IMR-90 (cell line): ENCODE measurements around the gene ERC2. TPM values are rescaled to one million over a fixed set of nuclear protein-coding genes. Genes with fewer than 3 reads are reported as not detected.

Experiments
- ATAC-seq: fragments of 200-7000 bp; cut with Tn5 transposase; 2 replicates; pipeline ENCODE4 v1.9.1; 2020; ENCODE audit warnings: low read depth, mild to moderate bottlenecking, moderate library complexity
- BruUV-seq: library from RNA; stranded (reverse); fragments of 400-500 nt; replicated peaks from 2 replicates; lab custom pipeline; 2021; lab: Mats Ljungman, UMichigan
- CTCF ChIA-PET: fragments of 300-600 bp; formaldehyde crosslinking; extraction: SDS; loops from one replicate; lab custom pipeline; 2021; ENCODE audit warnings: antibody characterized with exemption; lab: Yijun Ruan, JAX
- POLR2A ChIA-PET: fragments of 300-600 bp; sonication (Branson Sonifier 250); formaldehyde crosslinking; loops from one replicate; lab custom pipeline; 2022; ENCODE audit warnings: antibody characterized with exemption; ENCODE audit not compliant: unreplicated experiment; lab: Charles Lee
- DNase-seq: peaks from one replicate; pipeline ENCODE4 v3.0.0; 2013
- H2AFZ ChIP-seq: replicated peaks from 2 replicates; pipeline ENCODE3; 2013; ENCODE audit warnings: low read length, mild to moderate bottlenecking; ENCODE audit not compliant: poor library complexity
- H2AK5ac ChIP-seq: 2 replicates; pipeline ENCODE4 v1.6.1; 2013; ENCODE audit warnings: low read depth, low read length, inconsistent platforms
- H2AK9ac ChIP-seq: replicated peaks from 2 replicates; pipeline ENCODE3; 2013; ENCODE audit warnings: mild to moderate bottlenecking, low read depth, low read length, moderate library complexity; ENCODE audit not compliant: poor library complexity
- H2BK120ac ChIP-seq: 2 replicates; pipeline ENCODE4 v1.6.1; 2013; ENCODE audit warnings: low read depth, low read length, inconsistent platforms
- H2BK15ac ChIP-seq: 3 replicates; pipeline ENCODE4 v1.6.1; 2013; ENCODE audit warnings: low read depth, low read length, inconsistent platforms
- H2BK20ac ChIP-seq: 2 replicates; pipeline ENCODE4 v1.6.1; 2013; ENCODE audit warnings: low read depth, mild to moderate bottlenecking, inconsistent platforms, low read length, moderate library complexity
- H2BK5ac ChIP-seq: 2 replicates; pipeline ENCODE4 v1.6.1; 2013; ENCODE audit warnings: mild to moderate bottlenecking, low read depth, low read length, inconsistent platforms; ENCODE audit not compliant: poor library complexity, severe bottlenecking
- H3K14ac ChIP-seq: replicated peaks from 2 replicates; pipeline ENCODE4 v1.6.1; 2013; ENCODE audit warnings: low read depth, low read length, inconsistent platforms
- H3K18ac ChIP-seq: 2 replicates; pipeline ENCODE4 v1.6.1; 2013; ENCODE audit warnings: low read depth, low read length, control low read depth
- H3K23ac ChIP-seq: 2 replicates; pipeline ENCODE4 v1.6.1; 2013; ENCODE audit warnings: low read depth, low read length, inconsistent platforms
- H3K27ac ChIP-seq: 2 replicates; pipeline ENCODE4 v1.5.1; 2013; ENCODE audit warnings: mild to moderate bottlenecking, control low read depth, low read length; ENCODE audit not compliant: insufficient read depth
- H3K27me3 ChIP-seq: 2 replicates; pipeline ENCODE4 v1.6.1; 2013; ENCODE audit warnings: low read length; ENCODE audit not compliant: control insufficient read depth, insufficient read depth
- H3K36me3 ChIP-seq: 2 replicates; pipeline ENCODE4 v1.6.1; 2013; ENCODE audit warnings: low read length, mixed read lengths; ENCODE audit not compliant: control insufficient read depth, insufficient read depth
- H3K4ac ChIP-seq: 2 replicates; pipeline ENCODE4 v1.6.1; 2013; ENCODE audit warnings: low read depth, low read length, inconsistent platforms
- H3K4me1 ChIP-seq: 2 replicates; pipeline ENCODE4 v1.6.1; 2013; ENCODE audit warnings: low read length, mixed read lengths; ENCODE audit not compliant: control insufficient read depth, insufficient read depth
- H3K4me2 ChIP-seq: 2 replicates; pipeline ENCODE4 v1.6.1; 2013; ENCODE audit warnings: low read depth, mild to moderate bottlenecking, control low read depth, low read length, moderate library complexity
- H3K4me3 ChIP-seq: 2 replicates; pipeline ENCODE4 v1.5.1; 2013; ENCODE audit warnings: low read depth, mild to moderate bottlenecking, control low read depth, low read length, moderate library complexity; ENCODE audit not compliant: insufficient read depth
- H3K56ac ChIP-seq: 2 replicates; pipeline ENCODE4 v1.6.1; 2013; ENCODE audit warnings: low read length, inconsistent platforms; ENCODE audit not compliant: insufficient read depth; ENCODE audit errors: extremely low read depth
- H3K79me1 ChIP-seq, 2 experiments: 2 replicates each; pipeline ENCODE4 v1.6.1; 2013; ENCODE audit warnings: low read length in 2 of 2, inconsistent platforms in 1 of 2, low read depth in 1 of 2
- H3K9ac ChIP-seq: 2 replicates; pipeline ENCODE4 v1.6.1; 2013; ENCODE audit warnings: low read depth, low read length, control low read depth
- H3K9me1 ChIP-seq: 2 replicates; pipeline ENCODE4 v1.6.1; 2013; ENCODE audit warnings: low read length, inconsistent platforms; ENCODE audit not compliant: insufficient read depth
- H3K9me3 ChIP-seq: 2 replicates; pipeline ENCODE4 v1.6.1; 2013; ENCODE audit warnings: low read length; ENCODE audit not compliant: control insufficient read depth, insufficient read depth
- H4K20me1 ChIP-seq: 2 replicates; pipeline ENCODE4 v1.6.1; 2013; ENCODE audit warnings: low read length, inconsistent platforms; ENCODE audit not compliant: insufficient read depth
- H4K5ac ChIP-seq: 2 replicates; pipeline ENCODE4 v1.6.1; 2013; ENCODE audit warnings: mild to moderate bottlenecking, low read depth, low read length, control low read depth
- H4K8ac ChIP-seq, 2 experiments: 2 replicates each; pipeline ENCODE4 v1.6.1; 2013; ENCODE audit warnings: low read depth in 2 of 2, low read length in 2 of 2, control low read depth in 1 of 2, inconsistent platforms in 1 of 2
- H4K91ac ChIP-seq: 2 replicates; pipeline ENCODE4 v1.6.1; 2013; ENCODE audit warnings: low read depth, low read length, inconsistent platforms; ENCODE audit not compliant: insufficient read depth
- BHLHE40 ChIP-seq: fragments of 150-350 bp; IDR thresholded peaks from 2 replicates; pipeline ENCODE4 v1.6.1; 2016; ENCODE audit warnings: mild to moderate bottlenecking, low read depth, low read length
- CEBPB ChIP-seq: IDR thresholded peaks from 2 replicates; pipeline ENCODE4 v1.6.1; 2012; ENCODE audit warnings: low read depth, low read length, improper control_type of control experiment
- CTCF ChIP-seq: conservative IDR thresholded peaks from 2 replicates; pipeline ENCODE4 v1.5.1; 2012; ENCODE audit warnings: mild to moderate bottlenecking, low read depth, low read length, improper control_type of control experiment
- ELK1 ChIP-seq: fragments of 150-350 bp; IDR thresholded peaks from 2 replicates; pipeline ENCODE4 v1.6.1; 2016; ENCODE audit warnings: low read depth, mild to moderate bottlenecking, low read length, moderate library complexity, borderline replicate concordance
- FOS ChIP-seq: fragments of 150-350 bp; IDR thresholded peaks from 2 replicates; pipeline ENCODE4 v1.6.1; 2016; ENCODE audit warnings: low read depth, low read length
- MAFK ChIP-seq: IDR thresholded peaks from 2 replicates; pipeline ENCODE4 v1.6.1; 2012; ENCODE audit warnings: low read depth, low read length, improper control_type of control experiment
- MAZ ChIP-seq: IDR thresholded peaks from 2 replicates; pipeline ENCODE4 v1.6.1; 2012; ENCODE audit warnings: low read depth, mild to moderate bottlenecking, low read length, improper control_type of control experiment, moderate library complexity, borderline replicate concordance
- MXI1 ChIP-seq: IDR thresholded peaks from 2 replicates; pipeline ENCODE4 v1.6.1; 2012; ENCODE audit warnings: low read depth, mild to moderate bottlenecking, low read length, moderate library complexity, borderline replicate concordance
- NFE2L2 ChIP-seq: fragments of 150-350 bp; IDR thresholded peaks from 2 replicates; pipeline ENCODE4 v1.6.1; 2016; ENCODE audit warnings: low read depth, mild to moderate bottlenecking, low read length
- POLR2A ChIP-seq: IDR thresholded peaks from 2 replicates; pipeline ENCODE4 v1.6.1; 2012; ENCODE audit warnings: mild to moderate bottlenecking, low read depth, low read length
- RCOR1 ChIP-seq: IDR thresholded peaks from 2 replicates; pipeline ENCODE4 v1.6.1; 2012; ENCODE audit warnings: mild to moderate bottlenecking, low read length, improper control_type of control experiment; ENCODE audit not compliant: insufficient replicate concordance
- RFX5 ChIP-seq: IDR thresholded peaks from 2 replicates; pipeline ENCODE4 v1.8.0; 2012; ENCODE audit warnings: low read depth, mild to moderate bottlenecking, low read length, moderate library complexity
- SMC3 ChIP-seq: fragments of 150-350 bp; IDR thresholded peaks from 2 replicates; pipeline ENCODE4 v1.6.1; 2016; ENCODE audit warnings: low read depth, mild to moderate bottlenecking, antibody characterized with exemption, low read length, moderate library complexity
- USF2 ChIP-seq: fragments of 150-350 bp; IDR thresholded peaks from 2 replicates; pipeline ENCODE4 v1.6.1; 2017; ENCODE audit warnings: mild to moderate bottlenecking, antibody characterized with exemption, low read length, low read depth
- WGBS, 2 experiments: methylation state at CpG; one replicate each; pipeline versions ENCODE4 v1.1.5 to v1.1.7; 2013; ENCODE audit warnings: missing lambda C conversion rate in 2 of 2; ENCODE audit not compliant: insufficient read length in 1 of 2; ENCODE audit errors: extremely low coverage in 2 of 2; 5-methylcytosine and 5-hydroxymethylcytosine counted together
- dilution Hi-C: fragments of 300-500 bp; cut with HindIII; formaldehyde crosslinking; loops from one replicate; pipeline ENCODE4 v1.14.3; 2018; ENCODE audit warnings: low sequenced_read_pairs; ENCODE audit not compliant: unreplicated experiment
- in situ Hi-C: fragments of 300-500 bp; cut with MboI; formaldehyde crosslinking; loops from 3 replicates; pipeline ENCODE4 v1.14.3; 2019; ENCODE audit warnings: low sequenced_read_pairs, inconsistent platforms, mixed read lengths
- intact Hi-C: fragments of 100-400 bp; cut with micrococcal nuclease; formaldehyde crosslinking; loops from 2 replicates; pipeline ENCODE4 v1.10.0; 2022
- polyA plus RNA-seq, 3 experiments: library from polyadenylated mRNA; depleted of rRNA; stranded (reverse); fragments of >200 nt; gene quantifications; 2 replicates each; pipeline ENCODE4 v1.2.3, GENCODE V29; 2012; ENCODE audit warnings: low replicate concordance in 1 of 3
- total RNA-seq: library from RNA; depleted of rRNA; stranded (reverse); fragments of >200 nt; gene quantifications from 2 replicates; pipeline ENCODE4 v1.2.3, GENCODE V29; 2012

Gene ERC2
- total and polyA plus RNA-seq, 2 of the 4 experiments (the other 2 are of a cell fraction) = 0.17 to 0.18 TPM

GRCh38 chr3:56157693-56158362, 310.4 kb downstream of the ERC2 start:
- no peak; the same call in 1 of the 2 replicates for ATAC-seq

More at GRCh38 chr3:56157693-56158362, 310.4 kb downstream of the ERC2 start:
- H2AK9ac ChIP-seq = no peak overlapping the region
- H4K5ac ChIP-seq = no peak overlapping the region
- no peaks in the 10 kb centered on the region for H3K36me3 ChIP-seq
- no peak overlapping the region for H3K4ac ChIP-seq
- no peak overlapping the region for H3K18ac ChIP-seq
- H2BK15ac ChIP-seq = no peak overlapping the region
- no TSS peak for BruUV-seq
- in situ Hi-C loops (no loop called here), intact Hi-C loops (no loop called here), dilution Hi-C loops (no loop called here)
- no peak overlapping the region for H3K23ac ChIP-seq
- no peak overlapping the region for H2BK20ac ChIP-seq
- H3K27me3 ChIP-seq = no peaks in the 10 kb centered on the region
- H3K14ac ChIP-seq = no peak overlapping the region
- H3K9ac ChIP-seq = no peak overlapping the region
- peak overlapping the region; percentile 18 for H2AFZ ChIP-seq
- no peaks in the 10 kb centered on the region for H3K4me1 ChIP-seq
- H3K4me2 ChIP-seq = no peak overlapping the region
- no peak overlapping the region for H4K8ac ChIP-seq
- no peak overlapping the region for H3K27ac ChIP-seq
- H4K91ac ChIP-seq = no peak overlapping the region
- no peaks in the 10 kb centered on the region for H3K9me3 ChIP-seq
- CTCF ChIA-PET = no interaction called here
- H3K9me1 ChIP-seq = no peaks in the 10 kb centered on the region
- WGBS, 2 experiments = no CpG with 5 or more reads among the region's 3 CpGs
- H3K79me1 ChIP-seq = no peaks in the 10 kb centered on the region
- TF ChIP-seq ELK1 (no peak), RCOR1 (no peak), POLR2A (no peak), USF2 (no peak), MXI1 (no peak), BHLHE40 (no peak), CTCF (no peak), RFX5 (no peak), MAZ (no peak), MAFK (no peak), SMC3 (no peak), CEBPB (no peak), NFE2L2 (no peak), FOS (no peak)
- H2BK120ac ChIP-seq = no peak overlapping the region
- H2BK5ac ChIP-seq = no peak overlapping the region
- H4K20me1 ChIP-seq = no peaks in the 10 kb centered on the region
- POLR2A ChIA-PET = no interaction called here
- no peak overlapping the region for H3K4me3 ChIP-seq
- no peak overlapping the region for H3K56ac ChIP-seq
- H2AK5ac ChIP-seq = no peak overlapping the region
- no peak for DNase-seq
